HepG2 (cell line): ENCODE data around the gene LUC7L. TPM values are rescaled to one million over a fixed set of nuclear protein-coding genes. Genes with fewer than 3 reads are reported as not detected.
A peak's percentile ranks its signal among the peaks of the same experiment; 100 is the strongest.

Source experiments
- BATF2 ChIP-seq: sonication (generic); formaldehyde crosslinking; IDR thresholded peaks from 2 replicates; pipeline ENCODE4 v1.8.0; 2022; ENCODE audit warnings: mild to moderate bottlenecking, missing genetic modification reagents, moderate library complexity
- HDAC2 ChIP-seq: sonication (generic); formaldehyde crosslinking; IDR thresholded peaks from 2 replicates; pipeline ENCODE4 v1.4.0; 2020; ENCODE audit warnings: missing genetic modification reagents
- IRF1 ChIP-seq: sonication (generic); formaldehyde crosslinking; IDR thresholded peaks from 2 replicates; pipeline ENCODE4 v1.4.0; 2020; ENCODE audit warnings: low read depth, mild to moderate bottlenecking, missing genetic modification reagents
- MAFG ChIP-seq: sonication (generic); formaldehyde crosslinking; IDR thresholded peaks from 2 replicates; pipeline ENCODE4 v1.5.1; 2020; ENCODE audit warnings: mild to moderate bottlenecking, missing genetic modification reagents
- MTA1 ChIP-seq: sonication (generic); formaldehyde crosslinking; IDR thresholded peaks from 2 replicates; pipeline ENCODE4 v1.4.0; 2020; ENCODE audit warnings: missing genetic modification reagents, mild to moderate bottlenecking, borderline replicate concordance
- SCMH1 ChIP-seq: sonication (generic); formaldehyde crosslinking; IDR thresholded peaks from 2 replicates; pipeline ENCODE4 v1.9.0; 2021; ENCODE audit warnings: missing genetic modification reagents, mild to moderate bottlenecking, borderline replicate concordance
- SP5 ChIP-seq: IDR thresholded peaks from 2 replicates; pipeline ENCODE4 v1.6.1; 2016; ENCODE audit warnings: low read depth, borderline replicate concordance
- TCF12 ChIP-seq, 2 experiments: fragments of 450-650 bp in 1 of 2; sonication (generic) in 1 of 2; formaldehyde crosslinking in 1 of 2; IDR thresholded peaks; 2 replicates each; pipeline versions ENCODE4 v1.6.1 to v1.8.0; 2017 to 2022; ENCODE audit warnings: antibody characterized with exemption in 1 of 2, mild to moderate bottlenecking in 1 of 2, missing genetic modification reagents in 1 of 2, moderate library complexity in 1 of 2
- TP53 ChIP-seq: sonication (generic); formaldehyde crosslinking; conservative IDR thresholded peaks from 2 replicates; pipeline ENCODE4 v1.4.0; 2020; ENCODE audit warnings: missing genetic modification reagents
- ZHX1 ChIP-seq: sonication (generic); formaldehyde crosslinking; IDR thresholded peaks from 2 replicates; pipeline ENCODE4 v1.8.1; 2022; ENCODE audit warnings: low read depth, mild to moderate bottlenecking, missing genetic modification reagents
- ZNF232 ChIP-seq: sonication (generic); formaldehyde crosslinking; IDR thresholded peaks from 2 replicates; pipeline ENCODE4 v1.4.0; 2020; ENCODE audit warnings: missing genetic modification reagents, borderline replicate concordance
- ZNF318 ChIP-seq: sonication (generic); formaldehyde crosslinking; IDR thresholded peaks from 2 replicates; pipeline ENCODE4 v1.4.0; 2020; ENCODE audit warnings: mild to moderate bottlenecking, missing genetic modification reagents
- polyA plus RNA-seq, 8 experiments: library from polyadenylated mRNA; depleted of rRNA in 3 of 8; stranded (reverse) in 7 of 8; unstranded in 1 of 8; fragments of >200 nt; fragmentation: Illumina TruSeq in 4 of 8; extraction: Trizol in 4 of 8; gene quantifications; 2 replicates each; pipeline versions ENCODE4 v1.2.1 to v1.2.3, GENCODE V29; 2011 to 2016; ENCODE audit warnings: low read depth in 4 of 8, missing spikeins in 1 of 8, mixed read lengths in 1 of 8; ENCODE audit not compliant: insufficient read depth in 1 of 8
- total RNA-seq, 5 experiments: library from RNA; depleted of rRNA; stranded (reverse); fragments of >200 nt; fragmentation: Illumina TruSeq; extraction: Trizol; gene quantifications; 2 replicates each; pipeline ENCODE4 v1.2.3, GENCODE V29; 2016; ENCODE audit warnings: low read depth in 1 of 5

The LUC7L gene
- total and polyA plus RNA-seq, 2 of the 13 experiments (the other 11 are each of a cell fraction or from before 2014, with no cell fraction given), result 48.7 to 56.9 TPM

GRCh38 chr16:228852-229730 is at the start of gene LUC7L (continued):
- no peak; the same call in 1 of the 2 replicates for TF ChIP-seq ZNF318 (CRISPR knock-in tag)
- 0 out of 2 replicates have a peak, but pooled peaks have one; percentile 35 for TF ChIP-seq MTA1 (CRISPR knock-in tag)
- TF ChIP-seq TCF12 (IDR thresholded peaks at IDR 0.05), result no peak
- 0 out of 2 replicates have a peak, but pooled peaks have one; percentile 78 for TF ChIP-seq TCF12 (CRISPR knock-in tag; IDR thresholded peaks at IDR 0.05)
- peak; percentile 85; the same call in 1 of the 2 replicates for TF ChIP-seq TP53
- TF ChIP-seq SCMH1, result no peak
- TF ChIP-seq SP5 (CRISPR knock-in tag), result peak; percentile 49
- peak; percentile 94 for TF ChIP-seq ZHX1 (CRISPR knock-in tag)
- peak; percentile 73; the same call in 1 of the 2 replicates for TF ChIP-seq HDAC2 (CRISPR knock-in tag)
- peak; percentile 95 for TF ChIP-seq ZNF232 (CRISPR knock-in tag)
- TF ChIP-seq MAFG (CRISPR knock-in tag), result 0 out of 2 replicates have a peak, but pooled peaks have one; percentile 59
- peak; percentile 24; the same call in 1 of the 2 replicates for TF ChIP-seq IRF1
- TF ChIP-seq BATF2 (CRISPR knock-in tag), result peak; percentile 95
